HCT116 (cell line): ENCODE data around the gene BFAR. TPM values are rescaled to one million over a fixed set of nuclear protein-coding genes. Genes with fewer than 3 reads are reported as not detected.

Source experiments
- ATAC-seq: fragments of 200-7000 bp; cut with Tn5 transposase; 2 replicates; pipeline ENCODE4 v1.9.1; 2020; ENCODE audit warnings: mild to moderate bottlenecking, moderate library complexity
- BruUV-seq: library from RNA; stranded (reverse); fragments of 400-500 nt; replicated peaks from 2 replicates; lab custom pipeline; 2021; lab: Mats Ljungman, UMichigan
- CTCF ChIA-PET: fragments of 300-600 bp; sonication (Branson Sonifier 250); formaldehyde crosslinking; loops from one replicate; lab custom pipeline; 2021; ENCODE audit warnings: antibody characterized with exemption; lab: Charles Lee
- POLR2A ChIA-PET: fragments of 300-600, 350-600 bp; sonication (Branson Sonifier 250); formaldehyde crosslinking; loops from one replicate; lab custom pipeline; 2021; ENCODE audit warnings: antibody characterized with exemption; lab: Charles Lee
- RAD21 ChIA-PET, 2 experiments: fragments of 300-600 bp; sonication (Branson Sonifier 250); formaldehyde crosslinking; loops; one replicate each; lab custom pipeline; 2023; ENCODE audit warnings: low total read pairs in 2 of 2; ENCODE audit not compliant: uncharacterized antibody in 2 of 2, unreplicated experiment in 2 of 2, low non-redundant PET in 1 of 2; lab: Charles Lee
- DNase-seq: peaks from one replicate; pipeline ENCODE4 v3.0.0-alpha.2; 2010; ENCODE audit warnings: low read depth, low spot score
- H2AFZ ChIP-seq: fragments of 200-600 bp; shearing (Covaris generic), sonication (generic); 2 replicates; pipeline ENCODE4 v1.6.1; 2017; ENCODE audit warnings: low read depth, mixed run types, mixed read lengths, antibody characterized with exemption, low read length; ENCODE audit not compliant: poor library complexity, severe bottlenecking
- H3K27ac ChIP-seq: 2 replicates; pipeline ENCODE4 v1.5.1; 2012; ENCODE audit warnings: low read depth, low read length
- H3K27me3 ChIP-seq: fragments of 200-600 bp; sonication (generic); 2 replicates; pipeline ENCODE4 v1.6.1; 2016; ENCODE audit warnings: mixed run types, low read length, mixed read lengths; ENCODE audit not compliant: insufficient read depth
- H3K36me3 ChIP-seq, 2 experiments: fragments of 200-500 bp in 1 of 2; fragments of 200-600 bp in 1 of 2; sonication (Bioruptor generic) in 1 of 2; sonication (generic) in 1 of 2; 2 replicates each; pipeline versions ENCODE4 v1.5.1 to v1.6.1; 2014 to 2016; ENCODE audit warnings: low read length in 2 of 2, inconsistent platforms in 1 of 2, mixed read lengths in 1 of 2, mixed run types in 1 of 2; ENCODE audit not compliant: insufficient read depth in 2 of 2, control insufficient read depth in 1 of 2
- H3K4me1 ChIP-seq, 2 experiments: fragments of 200-600 bp in 1 of 2; sonication (generic) in 1 of 2; 2 replicates each; pipeline versions ENCODE4 v1.5.1 to v1.6.1; 2012 to 2017; ENCODE audit warnings: low read length in 2 of 2, inconsistent platforms in 1 of 2, mild to moderate bottlenecking in 1 of 2, mixed read lengths in 1 of 2, mixed run types in 1 of 2, moderate library complexity in 1 of 2; ENCODE audit not compliant: insufficient read depth in 2 of 2, control insufficient read depth in 1 of 2
- H3K4me2 ChIP-seq: fragments of 200-600 bp; sonication (generic); 2 replicates; pipeline ENCODE4 v1.6.1; 2017; ENCODE audit warnings: mixed run types, low read length, mixed read lengths
- H3K4me3 ChIP-seq, 2 experiments: fragments of 200-600 bp in 1 of 2; sonication (generic) in 1 of 2; replicated peaks in 1 of 2; 2 replicates each; pipeline ENCODE4 v1.5.1; 2011 to 2016; ENCODE audit warnings: low read length in 2 of 2, control low read depth in 1 of 2, low read depth in 1 of 2, mild to moderate bottlenecking in 1 of 2, mixed read lengths in 1 of 2, mixed run types in 1 of 2
- H3K79me2 ChIP-seq: fragments of 200-600 bp; sonication (generic); 2 replicates; pipeline ENCODE4 v1.6.1; 2017; ENCODE audit warnings: mild to moderate bottlenecking, mixed run types, low read length, moderate library complexity, mixed read lengths; ENCODE audit not compliant: insufficient read depth
- H3K9ac ChIP-seq: fragments of 200-600 bp; sonication (generic); 2 replicates; pipeline ENCODE4 v1.6.1; 2016; ENCODE audit warnings: low read length, mixed read lengths
- H3K9me2 ChIP-seq: fragments of 200-600 bp; sonication (generic), shearing (Covaris generic); 2 replicates; pipeline ENCODE4 v1.6.1; 2017; ENCODE audit warnings: mixed run types, mild to moderate bottlenecking, moderate library complexity; ENCODE audit not compliant: insufficient read depth
- H3K9me3 ChIP-seq, 2 experiments: fragments of 200-500 bp in 1 of 2; fragments of 200-600 bp in 1 of 2; sonication (Bioruptor generic) in 1 of 2; sonication (generic) in 1 of 2; 2 replicates each; pipeline ENCODE4 v1.6.1; 2014 to 2017; ENCODE audit warnings: low read length in 2 of 2, mixed read lengths in 2 of 2, inconsistent platforms in 1 of 2, low read depth in 1 of 2, mild to moderate bottlenecking in 1 of 2, mixed run types in 1 of 2, moderate library complexity in 1 of 2; ENCODE audit not compliant: control insufficient read depth in 1 of 2, insufficient read depth in 1 of 2
- H4K20me1 ChIP-seq: fragments of 200-600 bp; sonication (generic), shearing (Covaris generic); 2 replicates; pipeline ENCODE4 v1.6.1; 2017; ENCODE audit warnings: mixed run types, mild to moderate bottlenecking, moderate library complexity; ENCODE audit not compliant: insufficient read depth
- CBX3 ChIP-seq: IDR thresholded peaks from 2 replicates; pipeline ENCODE4 v1.6.1; 2012; ENCODE audit warnings: low read depth
- CEBPB ChIP-seq: IDR thresholded peaks from 2 replicates; pipeline ENCODE4 v1.6.1; 2012; ENCODE audit warnings: low read depth
- CTCF ChIP-seq, 3 experiments: fragments of 200-600 bp in 1 of 3; sonication (generic) in 1 of 3; IDR thresholded peaks in 2 of 3; conservative IDR thresholded peaks in 1 of 3; 2 replicates each; pipeline ENCODE4 v1.5.1; 2012 to 2017; ENCODE audit warnings: low read depth in 2 of 3, low read length in 2 of 3, antibody characterized with exemption in 1 of 3, borderline replicate concordance in 1 of 3, control low read depth in 1 of 3, mild to moderate bottlenecking in 1 of 3, mixed read lengths in 1 of 3, mixed run types in 1 of 3, moderate library complexity in 1 of 3; ENCODE audit not compliant: insufficient read depth in 1 of 3
- EGR1 ChIP-seq: IDR thresholded peaks from 2 replicates; pipeline ENCODE4 v1.6.1; 2012; ENCODE audit warnings: low read depth
- ELF1 ChIP-seq: IDR thresholded peaks from 2 replicates; pipeline ENCODE4 v1.6.1; 2012; ENCODE audit warnings: low read depth, borderline replicate concordance
- EZH2 ChIP-seq: fragments of 200-600 bp; sonication (generic); IDR thresholded peaks from 2 replicates; pipeline ENCODE4 v1.6.1; 2017; ENCODE audit warnings: antibody characterized with exemption, mixed run types
- JUND ChIP-seq: IDR thresholded peaks from 2 replicates; pipeline ENCODE4 v1.6.1; 2012
- MAX ChIP-seq: IDR thresholded peaks from 2 replicates; pipeline ENCODE4 v1.6.1; 2012
- POLR2A ChIP-seq: IDR thresholded peaks from 2 replicates; pipeline ENCODE4 v1.7.0; 2011; ENCODE audit warnings: borderline replicate concordance; ENCODE audit not compliant: insufficient read depth, insufficient read length; ENCODE audit errors: extremely low read depth
- POLR2AphosphoS5 ChIP-seq: IDR thresholded peaks from 2 replicates; pipeline ENCODE4 v1.6.1; 2011; ENCODE audit warnings: mild to moderate bottlenecking, low read depth, low read length, moderate library complexity
- SIN3A ChIP-seq: IDR thresholded peaks from 2 replicates; pipeline ENCODE4 v1.6.1; 2012; ENCODE audit warnings: low read depth
- SP1 ChIP-seq: IDR thresholded peaks from 2 replicates; pipeline ENCODE4 v1.6.1; 2012; ENCODE audit warnings: low read depth
- SRF ChIP-seq: IDR thresholded peaks from 2 replicates; pipeline ENCODE4 v1.6.1; 2012; ENCODE audit warnings: low read depth
- TCF7L2 ChIP-seq: IDR thresholded peaks from 2 replicates; pipeline ENCODE4 v1.7.0; 2011; ENCODE audit warnings: borderline replicate concordance, inconsistent platforms; ENCODE audit not compliant: insufficient read depth, insufficient read length; ENCODE audit errors: extremely low read depth
- YY1 ChIP-seq: IDR thresholded peaks from 2 replicates; pipeline ENCODE4 v1.6.1; 2011; ENCODE audit warnings: low read length, low read depth, moderate library complexity, mild to moderate bottlenecking; ENCODE audit not compliant: insufficient replicate concordance; ENCODE audit errors: extremely low read depth
- ZFX ChIP-seq: fragments of 450-650 bp; IDR thresholded peaks from 2 replicates; pipeline ENCODE4 v1.6.1; 2017
- ZNF274 ChIP-seq: fragments of 200-500 bp; sonication (Bioruptor generic); IDR thresholded peaks from 2 replicates; pipeline ENCODE4 v1.6.1; 2014; ENCODE audit warnings: mild to moderate bottlenecking, low read depth, low read length, inconsistent platforms
- intact Hi-C: fragments of 100-400 bp; cut with micrococcal nuclease; formaldehyde crosslinking; loops from 2 replicates; pipeline ENCODE4 v1.10.0; 2022
- total RNA-seq: library from RNA; stranded (reverse); gene quantifications from one replicate; pipeline ENCODE4 v1.2.1, GENCODE V29; 2021; ENCODE audit not compliant: unreplicated experiment

BFAR gene
- total RNA-seq, 1 experiment from 2014 or later = 49.7 TPM

- peaks cover 39% of the 10 kb centered on the region for H3K79me2 ChIP-seq
- peak overlapping the region; percentile 89 for H3K27ac ChIP-seq
- POLR2A ChIA-PET = no interaction called here
- no TSS peak for BruUV-seq
- RAD21 ChIA-PET = no interaction called here
- peaks cover 13 to 29% of the 10 kb centered on the region in 2 experiments; a peak in 3 of 4 replicates for H3K36me3 ChIP-seq
- H4K20me1 ChIP-seq = peaks cover 5% of the 10 kb centered on the region; the same call in 1 of the 2 replicates
- H3K9me2 ChIP-seq = no peaks in the 10 kb centered on the region
- TF ChIP-seq ZNF274 = no peak
- TF ChIP-seq POLR2AphosphoS5 = no peak
- TF ChIP-seq TCF7L2 = no peak
- no peak for TF ChIP-seq YY1
- TF ChIP-seq JUND = 0 out of 2 replicates have a peak, but pooled peaks have one; percentile 2
- TF ChIP-seq CEBPB = no peak
- TF ChIP-seq, all 23 proteins: peak for 1
- ATAC-seq (peak; percentile 1; the same call in 1 of the 2 replicates), DNase-seq (no peak)
- intact Hi-C loops = no loop called here
- Histone ChIP-seq H3K9me3 (no peaks in the 10 kb centered on the region), H3K4me2 (peak overlapping the region; percentile 83), H3K9ac (peak overlapping the region; percentile 94), H3K27me3 (no peaks in the 10 kb centered on the region), H2AFZ (no peak overlapping the region), H3K4me3 (peak overlapping the region; percentile 76 to 92), H3K4me1 (peaks cover 25 to 36% of the 10 kb centered on the region in 2 experiments)
- CTCF ChIA-PET = no interaction called here
Observed at GRCh38 chr16:14629612-14629918, 3.2 kb upstream of the BFAR start.

GRCh38 chr16:14629919-14630619 lies 2.7 kb upstream of the BFAR start, which contains the start of gene PARN:
Gene PARN (minus strand): TSS chr16:14630260. CDS start chr16:14630125, 135 bp downstream.
- Histone ChIP-seq H3K4me1 (peaks cover 25 to 38% of the 10 kb centered on the region in 2 experiments), H3K4me3 (peak within 1 kb of the TSS; percentile 76 to 92), H3K36me3 (peaks cover 13 to 24% of the 10 kb centered on the region in 2 experiments; a peak in 3 of 4 replicates), H3K27ac (peak within 1 kb of the TSS; percentile 89), H3K9me3 (no peaks in the 10 kb centered on the region), H3K4me2 (peak within 1 kb of the TSS; percentile 83), H3K9ac (peak within 1 kb of the TSS; percentile 94), H2AFZ (no peak within 1 kb of the TSS), H4K20me1 (peaks cover 9% of the 10 kb centered on the region; the same call in 1 of the 2 replicates), H3K27me3 (no peaks in the 10 kb centered on the region), H3K79me2 (peaks cover 44% of the 10 kb centered on the region), H3K9me2 (no peaks in the 10 kb centered on the region)
- RAD21 ChIA-PET = no interaction called here
- intact Hi-C loops = loop anchor here (5.0 kb wide), 1 partner anchor 328 kb away; no protein-coding TSS in a partner anchor
- CTCF ChIA-PET = no interaction called here
- ATAC-seq (peak; percentile 71), DNase-seq (peak; percentile 98)
- POLR2A ChIA-PET = interaction anchor here (0.6 to 0.7 kb wide), 2 partner anchors 268 to 632 kb away, joined by 3 read pairs; no protein-coding TSS in a partner anchor
- BruUV-seq = no TSS peak
- TF ChIP-seq POLR2A = peak; percentile 80
- TF ChIP-seq SIN3A = peak; percentile 96
- no peak for TF ChIP-seq EZH2
- peak; percentile 93 for TF ChIP-seq ELF1
- TF ChIP-seq CBX3 = peak; percentile 70; the same call in 1 of the 2 replicates
- TF ChIP-seq ZNF274 = no peak
- TF ChIP-seq YY1 = no peak
- peak; percentile 88 for TF ChIP-seq POLR2AphosphoS5
- peak; percentile 99 for TF ChIP-seq SRF
- peak; percentile 92 for TF ChIP-seq MAX
- TF ChIP-seq EGR1 = peak; percentile 76
- peak; percentile 68 for TF ChIP-seq SP1
- TF ChIP-seq JUND = 0 out of 2 replicates have a peak, but pooled peaks have one; percentile 4
- TF ChIP-seq CTCF (IDR thresholded peaks at IDR 0.05 in 2 of 3, conservative IDR thresholded peaks at IDR 0.05 in 1 of 3; ENCODE audit: borderline replicate concordance in 1 of 3, insufficient read depth in 1 of 3, low read depth in 2 of 3, low read length in 2 of 3) = no peak
- peak; percentile 98 for TF ChIP-seq ZFX
